Measurements from ENCODE around the gene SLC16A11.
"Not testable (repeated sequence)": the region's sequence is repeated elsewhere in the genome, so short reads cannot be mapped to it uniquely, and the experiment has no call there.

Gene SLC16A11

GRCh38 chr17:7043497-7044198, at the start of gene SLC16A11:
Gene SLC16A11, minus strand, starts transcription at chr17:7044092. Its CDS starts 579 bp downstream, at chr17:7043513.
- no peak for TF ChIP-seq CTCF (IDR thresholded peaks at IDR 0.05)
- no peak for TF ChIP-seq ZFX (IDR thresholded peaks at IDR 0.05; ENCODE audit: borderline replicate concordance)
- peak within 1 kb of the TSS; percentile 100 for H3K27ac ChIP-seq

- not testable (repeated sequence) for H3K27ac ChIP-seq
Observed at GRCh38 chr17:7091311-7092005, 47.6 kb upstream of the SLC16A11 start.

GRCh38 chr17:7089570-7089969, 45.7 kb upstream of the SLC16A11 start:
- H3K27ac ChIP-seq = not testable (repeated sequence)

- peak overlapping the region; percentile 23; the same call in 1 of the 2 replicates for H3K27ac ChIP-seq
Observed at GRCh38 chr17:7088442-7088841, 44.5 kb upstream of the SLC16A11 start.

- no peak overlapping the region for H3K27ac ChIP-seq
- no peak for TF ChIP-seq CTCF (IDR thresholded peaks at IDR 0.05)
- no peak for TF ChIP-seq ZFX (IDR thresholded peaks at IDR 0.05; ENCODE audit: borderline replicate concordance)
Observed at GRCh38 chr17:7084088-7084487, 40.2 kb upstream of the SLC16A11 start.

GRCh38 chr17:7083592-7083991, 39.7 kb upstream of the SLC16A11 start:
- no peak overlapping the region for H3K27ac ChIP-seq
- TF ChIP-seq ZFX (IDR thresholded peaks at IDR 0.05; ENCODE audit: borderline replicate concordance) = no peak
- TF ChIP-seq CTCF (IDR thresholded peaks at IDR 0.05) = no peak

- H3K27ac ChIP-seq = no peak overlapping the region
- TF ChIP-seq ZFX (IDR thresholded peaks at IDR 0.05; ENCODE audit: borderline replicate concordance) (no peak), CTCF (IDR thresholded peaks at IDR 0.05) (no peak)
Observed at GRCh38 chr17:7081341-7082062, 37.6 kb upstream of the SLC16A11 start.

- TF ChIP-seq ZFX (IDR thresholded peaks at IDR 0.05; ENCODE audit: borderline replicate concordance) (no peak), CTCF (IDR thresholded peaks at IDR 0.05) (no peak)
- no peak overlapping the region for H3K27ac ChIP-seq
Observed at GRCh38 chr17:7080456-7081041, 36.7 kb upstream of the SLC16A11 start.

Measured in 22Rv1 (cell line).